H1 (cell line): ENCODE results near the gene CACNA1B. TPM values are rescaled to one million over a fixed set of nuclear protein-coding genes. Genes with fewer than 3 reads are reported as not detected.

Source experiments
- CTCF ChIA-PET: fragments of 300-600 bp; sonication (Branson Sonifier 250); formaldehyde crosslinking; loops from one replicate; lab custom pipeline; 2021; ENCODE audit not compliant: partially characterized antibody; lab: Charles Lee
- POLR2A ChIA-PET: fragments of 300-600 bp; sonication (Branson Sonifier 250); formaldehyde crosslinking; loops from one replicate; lab custom pipeline; 2021; ENCODE audit warnings: inconsistent platforms; ENCODE audit not compliant: partially characterized antibody; lab: Charles Lee
- DNase-seq, 2 experiments: peaks; one replicate each; pipeline versions ENCODE4 v3.0.0 to v3.0.0-alpha.2; 2010 to 2022; ENCODE audit warnings: low spot score in 2 of 2, low read depth in 1 of 2, mixed read lengths in 1 of 2
- FAIRE-seq: peaks from 2 replicates; lab custom pipeline; 2011; peaks lifted over from hg19 to GRCh38; lab: Jason Lieb, UNC
- H2AFZ ChIP-seq: 2 replicates; pipeline ENCODE4 v1.8.1; 2012; ENCODE audit warnings: low read length, inconsistent platforms
- H2AK5ac ChIP-seq: 2 replicates; pipeline ENCODE4 v1.6.1; 2013; ENCODE audit warnings: low read depth, low read length
- H2BK120ac ChIP-seq: replicated peaks from 2 replicates; pipeline ENCODE3; 2013; ENCODE audit warnings: low read depth, low read length, inconsistent platforms
- H2BK12ac ChIP-seq: 2 replicates; pipeline ENCODE4 v1.6.1; 2013; ENCODE audit warnings: low read depth, low read length
- H2BK15ac ChIP-seq: 2 replicates; pipeline ENCODE4 v1.6.1; 2013; ENCODE audit warnings: low read length
- H2BK20ac ChIP-seq: 2 replicates; pipeline ENCODE4 v1.6.1; 2013; ENCODE audit warnings: low read length
- H2BK5ac ChIP-seq: 2 replicates; pipeline ENCODE4 v1.6.1; 2013; ENCODE audit warnings: low read depth, low read length
- H3K14ac ChIP-seq: 2 replicates; pipeline ENCODE4 v1.6.1; 2013; ENCODE audit warnings: inconsistent platforms; ENCODE audit not compliant: insufficient read length
- H3K18ac ChIP-seq: 2 replicates; pipeline ENCODE4 v1.6.1; 2013; ENCODE audit warnings: low read length; ENCODE audit errors: extremely low read depth
- H3K23ac ChIP-seq: 2 replicates; pipeline ENCODE4 v1.6.1; 2013; ENCODE audit warnings: inconsistent platforms; ENCODE audit not compliant: insufficient read length
- H3K23me2 ChIP-seq: 2 replicates; pipeline ENCODE4 v1.6.1; 2013; ENCODE audit warnings: low read depth, low read length
- H3K27ac ChIP-seq: 2 replicates; pipeline ENCODE4 v1.6.1; 2011; ENCODE audit warnings: low read depth, low read length, inconsistent platforms
- H3K27me3 ChIP-seq, 4 experiments: replicated peaks in 1 of 4; 1 replicate in 1 of 4; 2 replicates in 3 of 4; pipeline versions ENCODE4 v1.6.1 to v1.8.1; 2011 to 2013; ENCODE audit warnings: low read length in 3 of 4, mild to moderate bottlenecking in 3 of 4, inconsistent platforms in 2 of 4, mixed read lengths in 2 of 4, moderate library complexity in 1 of 4; ENCODE audit not compliant: control insufficient read depth in 3 of 4, insufficient read depth in 3 of 4; ENCODE audit errors: extremely low read depth in 1 of 4
- H3K36me3 ChIP-seq, 4 experiments: 2 replicates each; pipeline versions ENCODE4 v1.6.1 to v1.8.1; 2011 to 2013; ENCODE audit warnings: mild to moderate bottlenecking in 4 of 4, low read length in 3 of 4, moderate library complexity in 2 of 4, control low read depth in 1 of 4, inconsistent platforms in 1 of 4; ENCODE audit not compliant: insufficient read depth in 4 of 4, control insufficient read depth in 2 of 4
- H3K4ac ChIP-seq: replicated peaks from 2 replicates; pipeline ENCODE3; 2013; ENCODE audit warnings: low read length, low read depth, mixed read lengths, inconsistent platforms; ENCODE audit not compliant: insufficient read length
- H3K4me1 ChIP-seq, 4 experiments: replicated peaks in 1 of 4; 1 replicate in 1 of 4; 2 replicates in 3 of 4; pipeline versions ENCODE4 v1.6.1 to v1.8.1; 2011 to 2013; ENCODE audit warnings: low read length in 3 of 4, inconsistent platforms in 2 of 4, mixed read lengths in 1 of 4; ENCODE audit not compliant: insufficient read depth in 4 of 4, control insufficient read depth in 3 of 4
- H3K4me2 ChIP-seq, 2 experiments: 2 replicates each; pipeline versions ENCODE4 v1.6.1 to v1.8.1; 2011 to 2013; ENCODE audit warnings: low read depth in 2 of 2, low read length in 2 of 2, control low read depth in 1 of 2, inconsistent platforms in 1 of 2, mild to moderate bottlenecking in 1 of 2; ENCODE audit not compliant: insufficient read depth in 1 of 2
- H3K4me3 ChIP-seq, 4 experiments: fragments of 200-600, 300-600 bp in 1 of 4; sonication (generic), shearing (Covaris generic), sonication (Bioruptor Twin) in 1 of 4; 2 replicates each; pipeline versions ENCODE4 v1.5.1 to v1.8.1; 2011 to 2016; ENCODE audit warnings: low read length in 4 of 4, low read depth in 3 of 4, control low read depth in 2 of 4, inconsistent platforms in 2 of 4, mild to moderate bottlenecking in 2 of 4, mixed read lengths in 1 of 4, moderate library complexity in 1 of 4; ENCODE audit not compliant: insufficient read depth in 2 of 4; ENCODE audit errors: extremely low read depth in 1 of 4
- H3K56ac ChIP-seq: replicated peaks from 2 replicates; pipeline ENCODE3; 2013; ENCODE audit warnings: low read depth, mild to moderate bottlenecking, mixed read lengths, low read length, inconsistent platforms; ENCODE audit not compliant: insufficient read length
- H3K79me1 ChIP-seq: 2 replicates; pipeline ENCODE4 v1.6.1; 2013; ENCODE audit warnings: low read depth, low read length, control low read depth
- H3K79me2 ChIP-seq, 2 experiments: 2 replicates each; pipeline versions ENCODE4 v1.6.1 to v1.8.1; 2012 to 2013; ENCODE audit warnings: low read length in 2 of 2, mild to moderate bottlenecking in 2 of 2, inconsistent platforms in 1 of 2; ENCODE audit not compliant: insufficient read depth in 2 of 2, control insufficient read depth in 1 of 2
- H3K9ac ChIP-seq, 4 experiments: replicated peaks in 1 of 4; 1 replicate in 1 of 4; 2 replicates in 3 of 4; pipeline versions ENCODE4 v1.6.1 to v1.8.1; 2011 to 2013; ENCODE audit warnings: low read depth in 3 of 4, low read length in 3 of 4, control low read depth in 2 of 4, mild to moderate bottlenecking in 2 of 4, moderate library complexity in 2 of 4, inconsistent platforms in 1 of 4; ENCODE audit errors: extremely low read depth in 1 of 4
- H3K9me3 ChIP-seq, 2 experiments: 2 replicates each; pipeline versions ENCODE4 v1.6.1 to v1.8.1; 2012 to 2013; ENCODE audit warnings: mild to moderate bottlenecking in 2 of 2, moderate library complexity in 2 of 2, control low read depth in 1 of 2, inconsistent platforms in 1 of 2, low read depth in 1 of 2, low read length in 1 of 2, mixed read lengths in 1 of 2; ENCODE audit not compliant: insufficient read depth in 2 of 2
- H4K20me1 ChIP-seq, 2 experiments: replicated peaks in 1 of 2; 2 replicates each; pipeline versions ENCODE3 to v1.8.1; 2011 to 2013; ENCODE audit warnings: inconsistent platforms in 2 of 2, low read length in 2 of 2, mild to moderate bottlenecking in 1 of 2; ENCODE audit not compliant: insufficient read depth in 2 of 2, control insufficient read depth in 1 of 2
- H4K5ac ChIP-seq: 2 replicates; pipeline ENCODE4 v1.6.1; 2013; ENCODE audit warnings: low read length, low read depth, mixed read lengths, inconsistent platforms; ENCODE audit not compliant: insufficient read length
- H4K8ac ChIP-seq: 2 replicates; pipeline ENCODE4 v1.8.0; 2013; ENCODE audit warnings: mild to moderate bottlenecking, moderate library complexity, low read length, inconsistent platforms; ENCODE audit not compliant: insufficient read depth; ENCODE audit errors: extremely low read depth
- H4K91ac ChIP-seq: replicated peaks from 2 replicates; pipeline ENCODE3; 2013; ENCODE audit warnings: low read length, mixed read lengths, inconsistent platforms; ENCODE audit not compliant: insufficient read length
- CREB1 ChIP-seq: IDR thresholded peaks from 2 replicates; pipeline ENCODE4 v1.6.1; 2012; ENCODE audit warnings: inconsistent platforms
- EGR1 ChIP-seq: IDR thresholded peaks from 2 replicates; pipeline ENCODE4 v1.6.1; 2011; ENCODE audit warnings: low read depth, low read length, borderline replicate concordance
- EZH2 ChIP-seq: fragments of 200-600 bp; sonication (generic); IDR thresholded peaks from 2 replicates; pipeline ENCODE4 v1.7.1; 2012; ENCODE audit warnings: low read depth, mild to moderate bottlenecking, moderate library complexity, low read length, inconsistent platforms; ENCODE audit not compliant: severe bottlenecking
- GABPA ChIP-seq: IDR thresholded peaks from 2 replicates; pipeline ENCODE4 v1.6.1; 2011; ENCODE audit warnings: mild to moderate bottlenecking, low read length, moderate library complexity, borderline replicate concordance; ENCODE audit not compliant: insufficient read depth
- HDAC2 ChIP-seq, 2 experiments: fragments of 300-600 bp in 1 of 2; sonication (generic) in 1 of 2; IDR thresholded peaks; 2 replicates each; pipeline ENCODE4 v1.6.1; 2011 to 2012; ENCODE audit warnings: low read depth in 2 of 2, low read length in 2 of 2, mild to moderate bottlenecking in 2 of 2, moderate library complexity in 2 of 2, borderline replicate concordance in 1 of 2, inconsistent platforms in 1 of 2
- POLR2AphosphoS5 ChIP-seq: IDR thresholded peaks from 2 replicates; pipeline ENCODE4 v1.6.1; 2011; ENCODE audit warnings: low read depth, low read length
- RBBP5 ChIP-seq: IDR thresholded peaks from 2 replicates; pipeline ENCODE4 v1.7.1; 2012; ENCODE audit warnings: low read depth, mild to moderate bottlenecking, inconsistent platforms, low read length, moderate library complexity, borderline replicate concordance
- SIN3A ChIP-seq, 2 experiments: IDR thresholded peaks in 1 of 2; conservative IDR thresholded peaks in 1 of 2; 2 replicates each; pipeline ENCODE4 v1.6.1; 2011 to 2012; ENCODE audit warnings: low read length in 2 of 2, improper control_type of control experiment in 1 of 2, low read depth in 1 of 2, mild to moderate bottlenecking in 1 of 2
- WGBS, 2 experiments: shearing (Covaris generic) in 1 of 2; methylation state at CpG; one replicate each; pipeline versions ENCODE4 v1.1.6 to v1.1.7; 2013 to 2015; ENCODE audit warnings: low lambda C conversion rate in 2 of 2, mixed read lengths in 2 of 2, inconsistent platforms in 1 of 2, low coverage in 1 of 2, missing lambda C conversion rate in 1 of 2; ENCODE audit not compliant: insufficient replicate concordance in 2 of 2, insufficient coverage in 1 of 2, insufficient read length in 1 of 2; ENCODE audit errors: extremely low coverage in 1 of 2, missing lambda C conversion rate in 1 of 2; 5-methylcytosine and 5-hydroxymethylcytosine counted together
- polyA plus RNA-seq, 7 experiments: library from polyadenylated mRNA; depleted of rRNA in 3 of 7; stranded (reverse) in 5 of 7; unstranded in 2 of 7; fragments of >200 nt in 5 of 7; fragments of 200-250 nt in 2 of 7; gene quantifications; 1 replicate in 5 of 7; 2 replicates in 1 of 7; 4 replicates in 1 of 7; pipeline versions ENCODE4 v1.2.1 to v1.2.3, GENCODE V29; 2011 to 2013; ENCODE audit warnings: missing spikeins in 2 of 7, mixed read lengths in 2 of 7
- total RNA-seq: library from RNA; stranded (reverse); fragmentation: NEBNext Ultra II Directional; extraction: Animal tissue kit (Norgen Biotek cat#: 25700); gene quantifications from 2 replicates; pipeline ENCODE4 v1.2.1, GENCODE V29; 2021

The CACNA1B gene
- total and polyA plus RNA-seq, 2 of the 8 experiments (the other 6 are each of a cell fraction or from before 2014, with no cell fraction given) = 1.5 to 5.7 TPM

DNA sequence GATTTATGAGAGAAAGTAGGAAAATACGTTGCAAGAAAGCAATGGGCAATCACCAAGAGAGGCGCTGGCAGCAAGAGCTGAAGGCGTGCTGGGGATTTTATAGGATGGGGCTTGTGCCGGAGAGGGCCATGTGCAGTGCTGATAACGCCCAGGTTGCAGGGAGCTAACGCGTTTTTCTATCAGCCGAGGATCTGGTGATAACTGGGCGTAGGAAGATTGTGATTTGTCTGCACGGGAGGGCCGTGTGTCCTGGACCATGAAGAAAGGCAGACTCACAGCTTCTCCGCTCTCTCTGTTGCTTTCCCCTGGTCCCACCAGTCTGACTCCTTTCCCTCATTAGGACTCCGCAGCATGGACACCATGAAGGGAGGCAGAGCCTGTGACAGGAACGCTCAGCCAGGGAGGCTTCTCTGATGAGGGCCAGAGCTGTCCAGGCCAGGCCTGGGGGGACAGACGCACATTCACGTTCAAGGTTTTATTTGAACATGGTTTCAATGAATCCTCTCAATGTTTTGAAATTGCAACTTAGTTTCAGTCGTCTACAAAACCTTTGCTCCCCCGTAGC lies 11.9 kb upstream of the CACNA1B start:
- H3K23me2 ChIP-seq = no peaks in the 10 kb centered on the region
- CTCF ChIA-PET = interaction anchor here (1.0 to 1.6 kb wide), 4 partner anchors 9 to 103 kb away, joined by 3 to 4 read pairs (median 4); no protein-coding TSS in a partner anchor
- H2AK5ac ChIP-seq = no peak overlapping the region
- no peak overlapping the region for H3K4me2 ChIP-seq
- no peaks in the 10 kb centered on the region for H4K20me1 ChIP-seq
- FAIRE-seq (no peak), DNase-seq (no peak)
- H3K23ac ChIP-seq = no peak overlapping the region
- TF ChIP-seq HDAC2 (IDR thresholded peaks at IDR 0.05; ENCODE audit: borderline replicate concordance in 1 of 2, low read depth in 2 of 2, low read length in 2 of 2) = no peak
- TF ChIP-seq RBBP5 = no peak
- TF ChIP-seq GABPA = no peak
- TF ChIP-seq SIN3A (conservative IDR thresholded peaks at IDR 0.05 in 1 of 2, IDR thresholded peaks at IDR 0.05 in 1 of 2; ENCODE audit: low read depth in 1 of 2, low read length in 2 of 2) = no peak
- no peak for TF ChIP-seq EGR1
- no peak for TF ChIP-seq EZH2
- TF ChIP-seq POLR2AphosphoS5 = no peak
- TF ChIP-seq CREB1 = no peak
- no peak overlapping the region for H3K9ac ChIP-seq
- H3K27me3 ChIP-seq = no peaks in the 10 kb centered on the region
- H3K36me3 ChIP-seq = no peaks in the 10 kb centered on the region
- POLR2A ChIA-PET = no interaction called here
- H3K27ac ChIP-seq = no peak overlapping the region
- no peaks in the 10 kb centered on the region for H3K79me2 ChIP-seq
- no peak overlapping the region for H3K14ac ChIP-seq
- no peak overlapping the region for H2BK20ac ChIP-seq
- H3K18ac ChIP-seq = no peak overlapping the region
- no peak overlapping the region for H2BK12ac ChIP-seq
- no peak overlapping the region for H2AFZ ChIP-seq
- no peak overlapping the region for H3K4me3 ChIP-seq
- 84% methylated on average over 18 of the region's 18 CpGs; no CpG with 5 or more reads in 1 of the 2 experiments for WGBS, 2 experiments
- no peak overlapping the region for H2BK5ac ChIP-seq
- no peak overlapping the region for H2BK120ac ChIP-seq
- no peak overlapping the region for H3K4ac ChIP-seq
- peaks cover 20 to 40% of the 10 kb centered on the region in 2 experiments; a peak in 3 of 4 replicates for H3K9me3 ChIP-seq
- no peaks in the 10 kb centered on the region for H3K4me1 ChIP-seq
- no peak overlapping the region for H2BK15ac ChIP-seq
- no peak overlapping the region for H4K8ac ChIP-seq
- no peaks in the 10 kb centered on the region for H3K79me1 ChIP-seq
- no peak overlapping the region for H4K91ac ChIP-seq
- no peak overlapping the region for H3K56ac ChIP-seq
- H4K5ac ChIP-seq = no peak overlapping the region
